ENCODE measurements around the gene SLIT1.

The SLIT1 gene

DNA sequence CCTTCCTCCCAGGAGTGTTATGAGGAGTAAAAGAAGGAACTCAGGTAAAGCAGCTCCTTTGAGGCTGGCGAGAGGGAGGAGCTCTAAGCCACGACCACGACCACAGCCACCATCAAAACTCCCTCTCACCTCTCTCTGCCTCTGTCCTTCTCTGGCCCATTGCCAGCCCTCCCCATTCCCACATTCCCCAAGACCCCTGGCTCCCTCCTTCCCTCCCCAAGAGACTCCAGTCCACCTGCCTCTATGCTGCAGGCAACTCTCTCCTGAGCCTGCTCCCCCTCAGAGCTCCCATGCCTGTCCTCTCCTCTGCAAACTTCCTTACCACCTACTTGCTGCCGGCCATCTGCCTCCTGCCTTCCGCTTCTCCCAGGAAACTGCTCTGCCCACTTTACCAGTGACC is 9.5 kb downstream of the SLIT1 start:
- no peaks in the 10 kb centered on the region for H3K4me1 ChIP-seq (ENCODE audit: control insufficient read depth, insufficient read depth, low read length, poor library complexity, severe bottlenecking)
- no peaks in the 10 kb centered on the region for H3K36me3 ChIP-seq (ENCODE audit: control insufficient read depth, insufficient read depth, low read length)
- no peaks in the 10 kb centered on the region for H3K9me3 ChIP-seq (ENCODE audit: control insufficient read depth, low read length)
- no peak overlapping the region for H3K4me3 ChIP-seq (ENCODE audit: insufficient read depth, low read depth, low read length, poor library complexity, severe bottlenecking)
- no peak overlapping the region for H3K27ac ChIP-seq (ENCODE audit: insufficient read depth, low read length, poor library complexity, severe bottlenecking)
- DNase-seq, result no peak
- H3K27me3 ChIP-seq (replicated peaks; ENCODE audit: control insufficient read depth, insufficient read depth, low read length, poor library complexity, severe bottlenecking), result peaks cover 3% of the 10 kb centered on the region

DNA sequence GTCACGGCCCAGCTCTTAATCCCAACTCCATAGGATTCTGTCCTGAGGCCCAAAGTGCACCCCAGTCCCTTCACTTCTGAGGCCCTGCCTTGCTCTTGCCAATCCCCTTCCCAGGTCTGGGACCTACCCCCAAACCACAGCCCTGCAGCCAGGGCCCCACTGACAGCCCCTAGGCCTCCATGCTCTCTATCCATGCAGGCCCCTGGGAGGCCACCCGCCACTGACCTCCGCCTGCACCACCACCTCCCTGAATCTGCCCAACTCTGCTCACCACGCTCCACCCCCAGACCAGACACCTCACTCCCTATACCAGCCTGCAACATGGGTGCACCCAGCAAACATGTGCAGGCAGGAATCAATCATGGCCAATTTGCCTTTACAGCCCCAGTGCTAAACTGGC is 10.2 kb downstream of the SLIT1 start:
- no peak for DNase-seq
- Histone ChIP-seq H3K27me3 (replicated peaks; ENCODE audit: control insufficient read depth, insufficient read depth, low read length, poor library complexity, severe bottlenecking) (no peaks in the 10 kb centered on the region), H3K36me3 (ENCODE audit: control insufficient read depth, insufficient read depth, low read length) (no peaks in the 10 kb centered on the region)

DNA sequence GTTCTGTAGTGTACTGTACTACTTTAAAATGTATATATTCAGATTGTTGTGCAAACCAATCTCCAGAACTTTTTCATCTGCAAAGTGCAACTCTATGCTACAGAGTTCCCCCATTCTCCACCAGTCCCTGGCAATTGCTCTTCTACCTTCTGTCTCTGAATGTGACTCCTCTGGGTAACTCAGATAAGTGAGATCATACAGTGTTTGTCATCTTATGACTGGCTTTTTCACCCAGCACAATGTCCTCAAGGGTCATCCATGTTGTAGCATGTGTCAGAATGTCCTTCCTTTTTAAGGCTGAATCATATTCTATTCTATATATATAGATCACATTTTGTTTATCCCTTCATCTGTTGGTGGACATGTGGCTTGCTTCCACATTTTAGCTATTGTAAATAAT is 10.8 kb downstream of the SLIT1 start:
- Histone ChIP-seq H3K4me1 (ENCODE audit: control insufficient read depth, insufficient read depth, low read length, poor library complexity, severe bottlenecking) (no peaks in the 10 kb centered on the region), H3K9me3 (ENCODE audit: control insufficient read depth, low read length) (no peaks in the 10 kb centered on the region), H3K27me3 (replicated peaks; ENCODE audit: control insufficient read depth, insufficient read depth, low read length, poor library complexity, severe bottlenecking) (no peaks in the 10 kb centered on the region), H3K4me3 (ENCODE audit: insufficient read depth, low read depth, low read length, poor library complexity, severe bottlenecking) (no peak overlapping the region), H3K27ac (ENCODE audit: insufficient read depth, low read length, poor library complexity, severe bottlenecking) (no peak overlapping the region), H3K36me3 (ENCODE audit: control insufficient read depth, insufficient read depth, low read length) (no peaks in the 10 kb centered on the region)
- no peak for DNase-seq

More for the DNA sequence above, 10.2 kb downstream of the SLIT1 start:
- H3K4me1 ChIP-seq (ENCODE audit: control insufficient read depth, insufficient read depth, low read length, poor library complexity, severe bottlenecking), result no peaks in the 10 kb centered on the region
- no peak overlapping the region for H3K4me3 ChIP-seq (ENCODE audit: insufficient read depth, low read depth, low read length, poor library complexity, severe bottlenecking)
- H3K9me3 ChIP-seq (ENCODE audit: control insufficient read depth, low read length), result no peaks in the 10 kb centered on the region
- no peak overlapping the region for H3K27ac ChIP-seq (ENCODE audit: insufficient read depth, low read length, poor library complexity, severe bottlenecking)

DNA sequence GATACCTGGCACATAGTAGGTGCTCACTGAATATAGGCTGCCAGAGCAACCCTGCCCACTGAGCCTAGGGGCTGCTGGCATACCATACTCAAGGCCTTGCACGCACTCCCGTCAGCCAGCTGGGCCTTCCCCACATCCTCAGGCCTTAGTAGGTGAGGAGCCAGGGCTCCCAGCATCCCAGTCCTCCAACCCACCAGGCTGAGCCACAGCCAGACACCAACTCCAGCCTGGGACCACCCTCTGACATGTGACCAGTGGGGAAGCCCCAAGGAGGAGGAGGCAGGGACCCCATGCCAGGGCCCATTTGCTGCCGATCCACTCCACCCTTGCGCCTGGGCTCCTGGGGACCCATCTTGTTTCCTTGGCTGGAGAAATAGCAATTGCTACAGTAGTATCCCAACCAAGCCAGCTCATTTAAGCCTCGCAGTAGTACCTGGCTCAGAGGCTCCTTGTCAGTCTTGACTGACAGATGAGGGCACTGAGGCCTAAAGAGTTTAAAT is 11.4 kb downstream of the SLIT1 start:
- H3K27me3 ChIP-seq (replicated peaks; ENCODE audit: control insufficient read depth, insufficient read depth, low read length, poor library complexity, severe bottlenecking), result no peaks in the 10 kb centered on the region
- H3K27ac ChIP-seq (ENCODE audit: insufficient read depth, low read length, poor library complexity, severe bottlenecking), result no peak overlapping the region
- H3K9me3 ChIP-seq (ENCODE audit: control insufficient read depth, low read length), result no peaks in the 10 kb centered on the region
- no peaks in the 10 kb centered on the region for H3K36me3 ChIP-seq (ENCODE audit: control insufficient read depth, insufficient read depth, low read length)
- H3K4me1 ChIP-seq (ENCODE audit: control insufficient read depth, insufficient read depth, low read length, poor library complexity, severe bottlenecking), result no peaks in the 10 kb centered on the region
- DNase-seq, result no peak
- no peak overlapping the region for H3K4me3 ChIP-seq (ENCODE audit: insufficient read depth, low read depth, low read length, poor library complexity, severe bottlenecking)

DNA sequence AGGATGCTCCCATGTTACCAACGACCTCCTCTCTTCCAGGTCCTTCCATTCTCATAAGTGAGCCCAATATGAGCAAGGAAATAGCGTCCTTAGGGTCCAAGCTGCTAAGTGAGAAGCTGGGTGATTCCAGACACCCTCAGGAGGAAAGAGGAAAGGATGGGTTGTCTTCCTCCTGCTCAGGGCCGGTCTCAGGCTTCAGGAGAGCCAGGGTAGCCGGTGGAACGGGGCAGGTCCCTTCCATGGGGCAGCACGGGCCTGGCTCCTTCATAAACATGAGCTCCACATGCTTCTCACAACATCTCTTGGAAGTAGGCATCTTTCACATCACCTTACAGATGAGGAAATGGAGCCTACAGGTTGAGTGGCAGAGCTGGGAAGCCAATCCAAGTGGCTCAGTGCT is 12.7 kb downstream of the SLIT1 start:
- H3K27ac ChIP-seq (ENCODE audit: insufficient read depth, low read length, poor library complexity, severe bottlenecking), result no peak overlapping the region
- H3K9me3 ChIP-seq (ENCODE audit: control insufficient read depth, low read length), result no peaks in the 10 kb centered on the region
- no peak overlapping the region for H3K4me3 ChIP-seq (ENCODE audit: insufficient read depth, low read depth, low read length, poor library complexity, severe bottlenecking)
- H3K4me1 ChIP-seq (ENCODE audit: control insufficient read depth, insufficient read depth, low read length, poor library complexity, severe bottlenecking), result no peaks in the 10 kb centered on the region
- no peak for DNase-seq
- no peaks in the 10 kb centered on the region for H3K27me3 ChIP-seq (replicated peaks; ENCODE audit: control insufficient read depth, insufficient read depth, low read length, poor library complexity, severe bottlenecking)
- no peaks in the 10 kb centered on the region for H3K36me3 ChIP-seq (ENCODE audit: control insufficient read depth, insufficient read depth, low read length)

DNA sequence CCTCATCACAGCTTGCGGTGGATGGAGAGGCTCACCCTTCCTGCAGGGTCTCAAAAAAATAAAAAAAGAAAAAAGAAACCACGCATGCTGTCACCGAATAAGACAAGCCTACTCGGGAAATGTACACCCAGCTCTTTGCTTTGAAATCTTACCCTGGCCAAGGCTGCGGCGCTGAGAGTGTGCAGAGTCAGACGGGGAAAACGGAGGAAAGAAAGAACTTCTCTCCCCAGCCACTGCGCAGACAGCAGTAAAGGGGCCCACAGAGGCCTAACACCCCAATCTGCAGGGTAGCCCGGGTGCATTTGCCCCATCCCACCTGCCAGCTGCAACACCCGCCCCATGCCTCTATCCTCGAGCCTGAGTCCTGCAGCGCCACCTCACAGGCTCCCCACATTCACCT is 14.8 kb downstream of the SLIT1 start:
- Histone ChIP-seq H3K4me3 (ENCODE audit: insufficient read depth, low read depth, low read length, poor library complexity, severe bottlenecking) (no peak overlapping the region), H3K9me3 (ENCODE audit: control insufficient read depth, low read length) (no peaks in the 10 kb centered on the region), H3K27ac (ENCODE audit: insufficient read depth, low read length, poor library complexity, severe bottlenecking) (no peak overlapping the region), H3K27me3 (replicated peaks; ENCODE audit: control insufficient read depth, insufficient read depth, low read length, poor library complexity, severe bottlenecking) (no peaks in the 10 kb centered on the region), H3K4me1 (ENCODE audit: control insufficient read depth, insufficient read depth, low read length, poor library complexity, severe bottlenecking) (no peaks in the 10 kb centered on the region), H3K36me3 (ENCODE audit: control insufficient read depth, insufficient read depth, low read length) (no peaks in the 10 kb centered on the region)
- no peak for DNase-seq

DNA sequence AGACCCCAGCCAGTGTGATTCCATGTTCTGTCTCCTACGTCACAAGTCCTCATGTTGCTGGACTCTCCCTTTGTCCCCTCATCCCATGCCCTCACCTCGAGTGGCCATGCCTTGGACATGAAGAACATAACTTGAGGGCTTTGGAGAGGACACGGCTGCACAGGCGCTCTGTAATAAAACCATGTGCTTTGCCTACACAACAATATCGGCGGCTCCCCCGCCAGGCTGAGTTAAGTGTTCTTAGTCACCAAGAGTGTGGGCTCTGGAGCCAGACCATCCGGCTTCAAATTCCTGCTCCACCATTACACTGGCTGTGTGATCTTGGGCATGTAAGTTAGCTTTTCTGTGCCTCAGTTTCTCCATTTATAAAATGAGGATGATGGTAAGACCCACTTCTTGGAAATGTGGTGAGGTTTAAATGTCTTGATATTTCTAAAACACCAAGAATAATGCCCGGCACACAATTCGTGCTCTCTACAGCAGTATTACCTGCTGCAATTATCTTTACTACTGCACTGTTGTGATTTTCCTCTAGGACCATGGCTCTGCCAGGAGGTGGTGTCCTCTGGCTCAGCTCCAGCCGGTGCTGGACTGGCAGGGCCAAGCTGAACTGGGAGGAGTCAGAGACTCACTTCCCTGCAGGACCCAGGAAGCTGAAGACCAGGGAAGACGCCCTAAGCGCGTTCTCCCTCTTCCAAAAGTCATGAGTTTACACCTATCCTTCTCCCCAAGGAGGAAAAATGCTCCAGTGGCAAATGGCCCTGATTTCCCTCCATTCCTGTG is 15.7 kb downstream of the SLIT1 start:
- Histone ChIP-seq H3K4me1 (ENCODE audit: control insufficient read depth, insufficient read depth, low read length, poor library complexity, severe bottlenecking) (no peaks in the 10 kb centered on the region), H3K4me3 (ENCODE audit: insufficient read depth, low read depth, low read length, poor library complexity, severe bottlenecking) (no peak overlapping the region), H3K36me3 (ENCODE audit: control insufficient read depth, insufficient read depth, low read length) (no peaks in the 10 kb centered on the region), H3K9me3 (ENCODE audit: control insufficient read depth, low read length) (no peaks in the 10 kb centered on the region), H3K27me3 (replicated peaks; ENCODE audit: control insufficient read depth, insufficient read depth, low read length, poor library complexity, severe bottlenecking) (no peaks in the 10 kb centered on the region), H3K27ac (ENCODE audit: insufficient read depth, low read length, poor library complexity, severe bottlenecking) (no peak overlapping the region)
- DNase-seq, result no peak

DNA sequence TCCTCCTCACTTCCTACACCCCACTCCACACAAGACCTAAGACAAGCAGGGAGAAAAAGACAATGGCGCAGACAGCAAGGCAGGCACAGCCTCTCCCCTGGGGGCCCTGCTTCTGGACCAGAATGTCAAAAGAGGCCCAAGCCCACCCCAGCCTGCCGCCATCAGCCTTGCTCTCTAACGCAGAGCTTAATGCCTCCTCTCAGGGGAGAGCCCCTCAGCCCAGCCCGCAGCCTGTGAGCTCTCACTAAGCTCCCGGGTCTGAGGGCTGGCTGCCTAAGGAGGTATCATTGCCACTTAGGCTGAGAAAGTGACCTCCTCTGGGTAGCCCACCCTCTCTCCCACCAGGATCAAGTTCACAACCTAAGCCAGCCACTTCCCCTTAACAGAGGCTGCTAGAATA is 16.7 kb downstream of the SLIT1 start:
- no peaks in the 10 kb centered on the region for H3K27me3 ChIP-seq (replicated peaks; ENCODE audit: control insufficient read depth, insufficient read depth, low read length, poor library complexity, severe bottlenecking)
- H3K36me3 ChIP-seq (ENCODE audit: control insufficient read depth, insufficient read depth, low read length), result no peaks in the 10 kb centered on the region
- H3K4me1 ChIP-seq (ENCODE audit: control insufficient read depth, insufficient read depth, low read length, poor library complexity, severe bottlenecking), result no peaks in the 10 kb centered on the region
- H3K4me3 ChIP-seq (ENCODE audit: insufficient read depth, low read depth, low read length, poor library complexity, severe bottlenecking), result no peak overlapping the region
- DNase-seq, result no peak
- no peaks in the 10 kb centered on the region for H3K9me3 ChIP-seq (ENCODE audit: control insufficient read depth, low read length)
- no peak overlapping the region for H3K27ac ChIP-seq (ENCODE audit: insufficient read depth, low read length, poor library complexity, severe bottlenecking)

DNA sequence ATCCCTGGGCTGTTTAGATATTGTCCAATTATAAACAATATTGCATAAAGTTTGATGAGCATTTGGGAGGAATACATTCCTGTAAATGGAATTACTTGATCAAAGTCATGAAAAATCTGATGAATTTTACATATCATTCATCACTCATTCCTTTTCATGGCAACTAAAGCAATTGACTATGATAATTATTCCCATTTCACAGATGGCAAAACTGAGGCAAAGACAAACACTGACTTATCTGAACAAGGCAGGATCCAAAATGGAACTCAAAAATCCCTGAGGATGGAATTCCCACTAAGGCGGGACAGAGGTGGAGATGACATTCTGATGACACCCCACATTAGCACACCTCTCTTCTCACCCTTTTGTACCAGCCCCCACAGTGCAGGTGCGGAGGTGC is 17.1 kb downstream of the SLIT1 start:
- DNase-seq, result no peak

DNA sequence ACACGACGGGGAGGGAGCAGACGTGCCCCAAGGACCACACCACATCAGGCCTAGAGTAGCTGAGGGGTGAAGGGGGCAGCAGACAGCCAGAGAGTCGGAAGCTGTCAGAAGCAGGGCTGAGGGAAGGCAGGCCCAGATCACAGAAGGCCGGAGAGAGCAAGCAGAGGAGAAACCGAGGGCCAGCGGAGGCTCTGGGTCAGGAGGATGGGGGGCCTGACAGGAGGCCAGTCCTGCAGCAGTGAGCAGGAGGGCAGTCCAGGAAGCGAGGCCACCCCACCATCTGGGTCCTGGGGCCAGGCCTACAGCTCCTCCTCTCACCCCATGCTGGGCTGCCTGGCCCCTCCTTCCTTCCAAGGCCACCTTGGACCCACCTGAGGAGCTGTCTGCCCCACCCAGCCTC is 20.3 kb downstream of the SLIT1 start:
- no peaks in the 10 kb centered on the region for H3K27me3 ChIP-seq (replicated peaks; ENCODE audit: control insufficient read depth, insufficient read depth, low read length, poor library complexity, severe bottlenecking)
- no peak overlapping the region for H3K27ac ChIP-seq (ENCODE audit: insufficient read depth, low read length, poor library complexity, severe bottlenecking)
- no peaks in the 10 kb centered on the region for H3K36me3 ChIP-seq (ENCODE audit: control insufficient read depth, insufficient read depth, low read length)
- H3K4me3 ChIP-seq (ENCODE audit: insufficient read depth, low read depth, low read length, poor library complexity, severe bottlenecking), result no peak overlapping the region
- no peak for DNase-seq
- no peaks in the 10 kb centered on the region for H3K9me3 ChIP-seq (ENCODE audit: control insufficient read depth, low read length)
- H3K4me1 ChIP-seq (ENCODE audit: control insufficient read depth, insufficient read depth, low read length, poor library complexity, severe bottlenecking), result no peaks in the 10 kb centered on the region

More for the DNA sequence above, 17.1 kb downstream of the SLIT1 start:
- Histone ChIP-seq H3K9me3 (ENCODE audit: control insufficient read depth, low read length) (no peaks in the 10 kb centered on the region), H3K4me3 (ENCODE audit: insufficient read depth, low read depth, low read length, poor library complexity, severe bottlenecking) (no peak overlapping the region), H3K36me3 (ENCODE audit: control insufficient read depth, insufficient read depth, low read length) (no peaks in the 10 kb centered on the region), H3K4me1 (ENCODE audit: control insufficient read depth, insufficient read depth, low read length, poor library complexity, severe bottlenecking) (no peaks in the 10 kb centered on the region), H3K27me3 (replicated peaks; ENCODE audit: control insufficient read depth, insufficient read depth, low read length, poor library complexity, severe bottlenecking) (no peaks in the 10 kb centered on the region), H3K27ac (ENCODE audit: insufficient read depth, low read length, poor library complexity, severe bottlenecking) (no peak overlapping the region)

All from effector memory CD4-positive, alpha-beta T cell (primary cell).